ENCODE measurements around the gene NFIA.

NFIA gene

DNA sequence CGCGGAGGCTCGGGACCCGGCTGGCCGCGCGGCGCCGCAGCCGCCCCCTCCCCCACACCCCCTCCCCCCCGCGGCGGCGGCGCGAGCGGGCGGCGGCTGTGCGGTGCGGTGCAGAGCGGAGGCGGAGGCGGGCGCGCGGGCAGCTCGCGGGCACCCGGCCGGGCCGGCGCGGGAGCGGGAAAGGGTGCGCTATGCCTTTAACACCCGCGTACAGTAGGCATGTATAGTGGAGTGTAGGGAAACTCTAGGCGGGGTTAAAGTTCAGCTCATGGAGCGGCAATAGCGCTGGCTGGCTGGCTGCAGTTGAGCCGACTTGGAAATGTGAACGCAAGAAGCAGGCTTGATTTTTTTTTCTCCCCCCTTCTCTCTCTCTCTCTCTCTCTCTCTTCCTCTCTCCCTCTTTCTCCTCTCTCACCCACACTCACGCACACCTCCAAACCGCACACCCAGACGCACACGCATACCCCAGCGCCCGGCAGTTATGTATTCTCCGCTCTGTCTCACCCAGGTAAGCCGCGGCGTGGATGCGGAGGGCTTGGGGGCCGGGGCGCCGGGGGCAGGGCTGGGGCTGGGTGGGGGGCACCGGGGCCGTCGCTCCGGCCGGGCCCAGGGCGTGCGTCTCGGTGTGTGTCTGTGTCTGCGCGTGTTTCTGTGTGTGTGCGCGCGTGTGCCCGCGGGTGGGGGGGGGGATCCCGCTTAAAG is at the start of gene NFIA:
TSS of gene NFIA (plus strand) at position 251 of the 702 bp plus-strand sequence.
- peak within 1 kb of the TSS; percentile 90 for H3K4me3 ChIP-seq
- H3K9me3 ChIP-seq (ENCODE audit: low read depth, low read length): no peaks in the 10 kb centered on the region
- peak within 1 kb of the TSS; percentile 51; the same call in 1 of the 2 replicates for H3K27ac ChIP-seq
- no peak for DNase-seq (ENCODE audit: low read depth, low spot score)
- peak within 1 kb of the TSS; percentile 71 for H3K9ac ChIP-seq (ENCODE audit: insufficient read length)
- TF ChIP-seq POLR2AphosphoS5 (IDR thresholded peaks at IDR 0.05; ENCODE audit: borderline replicate concordance, low read depth, low read length) (0 out of 2 replicates have a peak, but pooled peaks have one; percentile 27), EZH2 (IDR thresholded peaks at IDR 0.05) (no peak), FOXP2 (optimal IDR thresholded peaks at IDR 0.05; ENCODE audit: control extremely low read depth, extremely low read length, insufficient read depth) (no peak)
- peaks cover under 1% of the 10 kb centered on the region; the same call in 1 of the 2 replicates for H3K36me3 ChIP-seq (ENCODE audit: insufficient read depth, low read length)

DNA sequence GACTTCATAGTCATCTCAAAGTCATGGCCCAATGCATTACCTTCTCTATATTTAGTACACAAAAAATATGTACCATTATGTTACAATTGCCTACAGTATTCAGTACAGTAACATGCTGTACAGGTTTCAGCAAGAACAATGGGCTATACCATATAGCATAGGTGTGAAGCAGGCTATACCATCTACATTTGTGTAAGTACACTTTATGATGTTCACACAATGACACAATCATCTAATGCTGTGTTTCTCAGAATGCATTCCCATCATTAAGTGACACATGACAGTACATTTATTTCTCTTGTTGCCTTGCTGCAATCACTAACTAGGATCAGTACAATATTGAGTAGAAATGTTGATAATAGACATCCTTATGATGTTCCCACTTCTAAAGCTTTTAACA is 46.5 kb upstream of the NFIA start:
- no peak overlapping the region for H3K9ac ChIP-seq (ENCODE audit: insufficient read length)

DNA sequence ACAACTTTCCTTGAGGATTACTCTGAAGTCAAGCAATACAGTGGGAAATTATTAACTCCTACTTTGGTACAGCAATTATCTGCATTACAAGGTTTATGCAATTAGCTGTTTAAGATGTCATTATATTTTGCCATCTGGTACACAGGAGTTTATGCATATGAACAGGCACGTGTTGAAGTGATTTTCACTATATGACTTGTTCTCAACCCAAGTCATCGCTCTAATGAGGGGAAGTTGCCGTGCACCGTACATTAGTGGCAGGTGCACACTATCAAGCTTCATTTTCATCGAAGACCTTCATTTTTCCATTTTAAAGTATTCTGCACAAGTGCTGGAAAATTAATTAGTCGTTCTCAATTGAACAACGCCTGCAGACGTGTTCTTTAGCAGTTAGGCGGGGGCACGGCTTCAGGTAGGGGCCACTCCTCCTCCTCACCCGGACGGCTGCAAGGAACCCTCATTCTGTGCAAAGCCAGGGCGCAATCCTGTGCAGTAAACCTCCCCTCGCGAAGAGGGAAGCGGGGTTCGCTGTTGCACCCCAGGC is 39.8 kb upstream of the NFIA start:
- H3K4me3 ChIP-seq: peak overlapping the region; percentile 64
- H3K36me3 ChIP-seq (ENCODE audit: insufficient read depth, low read length): no peaks in the 10 kb centered on the region
- H3K9ac ChIP-seq (ENCODE audit: insufficient read length): no peak overlapping the region
- H3K27ac ChIP-seq: no peak overlapping the region
- DNase-seq (ENCODE audit: low read depth, low spot score): no peak
- TF ChIP-seq EZH2 (IDR thresholded peaks at IDR 0.05) (no peak), FOXP2 (optimal IDR thresholded peaks at IDR 0.05; ENCODE audit: control extremely low read depth, extremely low read length, insufficient read depth) (no peak), POLR2AphosphoS5 (IDR thresholded peaks at IDR 0.05; ENCODE audit: borderline replicate concordance, low read depth, low read length) (no peak)
- no peaks in the 10 kb centered on the region for H3K9me3 ChIP-seq (ENCODE audit: low read depth, low read length)

More for the DNA sequence above, 46.5 kb upstream of the NFIA start:
- Histone ChIP-seq H3K9me3 (ENCODE audit: low read depth, low read length) (no peaks in the 10 kb centered on the region), H3K36me3 (ENCODE audit: insufficient read depth, low read length) (no peaks in the 10 kb centered on the region), H3K4me3 (no peak overlapping the region), H3K27ac (no peak overlapping the region)
- TF ChIP-seq FOXP2 (optimal IDR thresholded peaks at IDR 0.05; ENCODE audit: control extremely low read depth, extremely low read length, insufficient read depth) (no peak), EZH2 (IDR thresholded peaks at IDR 0.05) (no peak), POLR2AphosphoS5 (IDR thresholded peaks at IDR 0.05; ENCODE audit: borderline replicate concordance, low read depth, low read length) (no peak)
- DNase-seq (ENCODE audit: low read depth, low spot score): no peak

DNA sequence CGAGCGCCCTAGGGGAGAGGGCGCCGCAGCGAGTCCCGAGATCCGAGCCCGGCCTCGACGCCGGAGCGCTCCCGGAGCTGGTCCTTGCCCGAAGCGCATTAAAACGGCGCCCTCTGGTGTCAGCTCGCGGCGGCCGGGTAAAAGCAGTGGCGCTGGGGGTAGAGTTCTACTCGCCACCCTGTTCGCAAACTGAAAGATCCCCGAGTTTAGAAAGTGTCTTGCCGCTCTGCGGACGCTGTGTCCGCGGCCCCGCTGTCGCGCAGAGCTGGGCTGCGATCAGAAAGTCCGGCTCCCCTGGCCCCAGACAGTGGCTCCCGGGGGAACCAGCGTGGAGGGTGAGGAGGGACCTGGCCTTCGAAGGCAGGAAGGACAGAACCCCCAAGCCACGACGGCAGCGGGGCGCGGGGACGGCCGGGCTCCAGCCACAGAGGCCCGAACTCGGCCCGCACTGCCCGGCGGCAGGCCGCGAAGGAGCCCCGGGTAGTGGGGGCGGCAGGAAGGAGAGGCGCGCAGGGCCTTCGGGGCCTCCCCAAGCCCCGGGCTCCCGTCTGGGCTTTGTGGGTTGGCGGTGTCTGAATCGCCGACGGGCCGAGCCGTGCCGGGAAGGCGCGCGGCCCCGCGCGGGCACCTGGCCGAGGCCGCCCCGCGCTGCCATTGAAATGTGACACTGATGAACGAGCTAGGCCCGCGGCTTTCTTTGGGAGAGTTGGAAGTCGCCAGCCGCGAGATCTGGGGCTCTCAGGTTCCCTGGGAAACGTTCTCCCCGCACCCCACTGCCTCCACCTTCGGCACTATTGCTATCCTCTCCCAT is 39.1 kb upstream of the NFIA start:
- H3K9ac ChIP-seq (ENCODE audit: insufficient read length): no peak overlapping the region
- H3K27ac ChIP-seq: no peak overlapping the region
- no peaks in the 10 kb centered on the region for H3K9me3 ChIP-seq (ENCODE audit: low read depth, low read length)
- peak overlapping the region; percentile 64 for H3K4me3 ChIP-seq
- no peak for TF ChIP-seq POLR2AphosphoS5 (IDR thresholded peaks at IDR 0.05; ENCODE audit: borderline replicate concordance, low read depth, low read length)
- TF ChIP-seq EZH2 (IDR thresholded peaks at IDR 0.05): no peak
- no peak for TF ChIP-seq FOXP2 (optimal IDR thresholded peaks at IDR 0.05; ENCODE audit: control extremely low read depth, extremely low read length, insufficient read depth)
- no peaks in the 10 kb centered on the region for H3K36me3 ChIP-seq (ENCODE audit: insufficient read depth, low read length)
- no peak for DNase-seq (ENCODE audit: low read depth, low spot score)

DNA sequence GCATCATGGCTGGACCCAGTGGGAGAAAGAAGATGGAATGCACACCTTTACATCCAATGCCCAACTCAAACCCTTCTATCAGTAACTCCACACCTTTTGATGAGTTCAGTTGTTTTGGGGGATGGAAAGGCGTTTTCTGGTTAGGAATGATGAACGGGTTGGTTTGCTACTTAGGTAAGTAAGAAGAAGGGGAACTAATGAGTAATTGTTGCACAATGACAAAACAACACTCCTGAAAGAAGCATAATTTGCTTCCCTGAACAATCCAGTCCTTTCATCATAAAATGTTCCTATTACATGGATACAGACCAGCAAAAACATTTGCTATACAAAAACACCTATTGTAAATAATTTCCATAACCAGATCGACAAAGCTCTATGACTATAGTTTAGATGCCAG is 35.9 kb upstream of the NFIA start:
- Histone ChIP-seq H3K36me3 (ENCODE audit: insufficient read depth, low read length) (no peaks in the 10 kb centered on the region), H3K4me3 (no peak overlapping the region), H3K9me3 (ENCODE audit: low read depth, low read length) (no peaks in the 10 kb centered on the region), H3K9ac (ENCODE audit: insufficient read length) (no peak overlapping the region), H3K27ac (no peak overlapping the region)
- no peak for TF ChIP-seq POLR2AphosphoS5 (IDR thresholded peaks at IDR 0.05; ENCODE audit: borderline replicate concordance, low read depth, low read length)
- TF ChIP-seq FOXP2 (optimal IDR thresholded peaks at IDR 0.05; ENCODE audit: control extremely low read depth, extremely low read length, insufficient read depth): no peak
- no peak for TF ChIP-seq EZH2 (IDR thresholded peaks at IDR 0.05)
- no peak for DNase-seq (ENCODE audit: low read depth, low spot score)

DNA sequence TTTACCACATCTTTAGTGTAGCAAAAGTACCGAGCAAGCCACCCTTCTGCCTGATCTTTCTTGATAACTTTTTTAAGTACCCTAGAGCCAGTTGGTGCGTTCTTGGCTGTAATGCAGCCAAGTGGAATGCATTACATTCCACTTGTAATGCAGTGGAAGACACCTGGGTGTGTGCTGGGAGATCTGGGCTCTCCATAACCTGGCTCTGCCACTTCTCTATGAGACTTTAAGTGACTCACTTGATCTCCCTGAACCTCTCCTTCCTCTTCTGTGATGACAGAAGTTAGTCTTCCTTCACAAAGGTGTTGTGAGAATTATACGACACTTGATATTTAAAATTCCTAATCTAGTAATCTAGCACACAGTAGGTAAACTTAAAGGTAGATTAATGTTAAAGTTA is 35.3 kb upstream of the NFIA start:
- Histone ChIP-seq H3K27ac (no peak overlapping the region), H3K9me3 (ENCODE audit: low read depth, low read length) (no peaks in the 10 kb centered on the region), H3K36me3 (ENCODE audit: insufficient read depth, low read length) (no peaks in the 10 kb centered on the region), H3K9ac (ENCODE audit: insufficient read length) (no peak overlapping the region), H3K4me3 (no peak overlapping the region)
- DNase-seq (ENCODE audit: low read depth, low spot score): no peak
- TF ChIP-seq FOXP2 (optimal IDR thresholded peaks at IDR 0.05; ENCODE audit: control extremely low read depth, extremely low read length, insufficient read depth): no peak

DNA sequence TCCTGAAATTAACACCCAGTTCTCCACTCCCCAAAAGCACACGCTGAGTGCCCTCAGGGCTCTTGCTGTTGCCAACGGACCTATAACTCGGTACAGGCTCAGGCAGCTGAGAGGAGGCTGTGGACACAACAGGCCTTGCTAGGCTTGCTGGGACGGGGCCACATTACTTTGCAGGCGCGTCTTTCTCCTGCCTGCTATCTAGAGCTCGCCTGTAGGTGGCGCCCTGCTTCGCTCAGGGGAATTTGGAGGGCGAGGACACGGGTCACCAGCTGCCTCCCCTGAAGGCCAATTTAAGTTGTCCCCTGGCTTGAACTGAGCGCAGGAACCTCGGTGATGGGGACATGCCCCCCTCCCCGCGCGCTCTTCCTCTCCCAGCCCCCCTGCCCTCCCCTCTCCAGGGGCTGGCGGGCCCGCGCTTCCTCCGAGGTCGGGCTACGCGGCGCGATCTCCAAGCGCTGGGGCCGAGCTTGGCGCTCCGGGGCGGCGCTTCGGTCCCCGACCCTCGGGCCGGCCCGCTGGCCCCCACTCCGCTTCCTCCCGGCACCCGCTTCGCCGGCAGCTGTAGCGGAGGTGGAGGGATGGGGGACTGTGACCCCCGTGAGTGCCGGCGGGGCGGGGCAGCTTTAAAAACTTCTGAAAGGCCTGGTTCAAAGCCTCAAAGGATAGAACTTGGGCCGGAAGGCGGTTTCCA is 32.4 kb upstream of the NFIA start:
- Histone ChIP-seq H3K27ac (no peak overlapping the region), H3K4me3 (peak overlapping the region; percentile 95), H3K9me3 (ENCODE audit: low read depth, low read length) (no peaks in the 10 kb centered on the region), H3K9ac (ENCODE audit: insufficient read length) (peak overlapping the region; percentile 87), H3K36me3 (ENCODE audit: insufficient read depth, low read length) (no peaks in the 10 kb centered on the region)
- TF ChIP-seq FOXP2 (optimal IDR thresholded peaks at IDR 0.05; ENCODE audit: control extremely low read depth, extremely low read length, insufficient read depth): no peak
- no peak for TF ChIP-seq EZH2 (IDR thresholded peaks at IDR 0.05)
- TF ChIP-seq POLR2AphosphoS5 (IDR thresholded peaks at IDR 0.05; ENCODE audit: borderline replicate concordance, low read depth, low read length): no peak
- DNase-seq (ENCODE audit: low read depth, low spot score): peak; percentile 55
